Measurements from ENCODE around the gene DYNLRB1. TPM values are rescaled to one million over a fixed set of nuclear protein-coding genes. Genes with fewer than 3 reads are reported as not detected.

DYNLRB1 gene
- 100 to 1,000 TPM in 3 of 4 donors, 10 to 100 TPM in 1; 77.6 to 181 (median 135) TPM for total RNA-seq

- TF ChIP-seq POLR2A (IDR thresholded peaks at IDR 0.05): peak; percentile 76 to 82
- TF ChIP-seq, protein P1, sequence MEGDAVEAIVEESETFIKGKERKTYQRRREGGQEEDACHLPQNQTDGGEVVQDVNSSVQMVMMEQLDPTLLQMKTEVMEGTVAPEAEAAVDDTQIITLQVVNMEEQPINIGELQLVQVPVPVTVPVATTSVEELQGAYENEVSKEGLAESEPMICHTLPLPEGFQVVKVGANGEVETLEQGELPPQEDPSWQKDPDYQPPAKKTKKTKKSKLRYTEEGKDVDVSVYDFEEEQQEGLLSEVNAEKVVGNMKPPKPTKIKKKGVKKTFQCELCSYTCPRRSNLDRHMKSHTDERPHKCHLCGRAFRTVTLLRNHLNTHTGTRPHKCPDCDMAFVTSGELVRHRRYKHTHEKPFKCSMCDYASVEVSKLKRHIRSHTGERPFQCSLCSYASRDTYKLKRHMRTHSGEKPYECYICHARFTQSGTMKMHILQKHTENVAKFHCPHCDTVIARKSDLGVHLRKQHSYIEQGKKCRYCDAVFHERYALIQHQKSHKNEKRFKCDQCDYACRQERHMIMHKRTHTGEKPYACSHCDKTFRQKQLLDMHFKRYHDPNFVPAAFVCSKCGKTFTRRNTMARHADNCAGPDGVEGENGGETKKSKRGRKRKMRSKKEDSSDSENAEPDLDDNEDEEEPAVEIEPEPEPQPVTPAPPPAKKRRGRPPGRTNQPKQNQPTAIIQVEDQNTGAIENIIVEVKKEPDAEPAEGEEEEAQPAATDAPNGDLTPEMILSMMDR (IDR thresholded peaks at IDR 0.05): no peak
- DNase-seq: peak; percentile 94 to 98 (median 96)
- Histone ChIP-seq H3K36me3 (peaks cover 0 to 17% (median 0%) of the 10 kb centered on the region in 3 donors), H3K27ac (peak within 1 kb of the TSS; percentile 85 to 93 (median 90)), H3K9me3 (no peaks in the 10 kb centered on the region), H3K27me3 (no peaks in the 10 kb centered on the region), H3K4me1 (peaks cover 0 to 25% (median 2%) of the 10 kb centered on the region in 4 donors), H3K4me3 (peak within 1 kb of the TSS; percentile 59 to 81 (median 74))
These were observed at the start of gene DYNLRB1 for GRCh38 chr20:34516247-34517113. Gene DYNLRB1 (plus strand): TSS chr20:34516422. CDS start chr20:34516459, 37 bp downstream.

DNA sequence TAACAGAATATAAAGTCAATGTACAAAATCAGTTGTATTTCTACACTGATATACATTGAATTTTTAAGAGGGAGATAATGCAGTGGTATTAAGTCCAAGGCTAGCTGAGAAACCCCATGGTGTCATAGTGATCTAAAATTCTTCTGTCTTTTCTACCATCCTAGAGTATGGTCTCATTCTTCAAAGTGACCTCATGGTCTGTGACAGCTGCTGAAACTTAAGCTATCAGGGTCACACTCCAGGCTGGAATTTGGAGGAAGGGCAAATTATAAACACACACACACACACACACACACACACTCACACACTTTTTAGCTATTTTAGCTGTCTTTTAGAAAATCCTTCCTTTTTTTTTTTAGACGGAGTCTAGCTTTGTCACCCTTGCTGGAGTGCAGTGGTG is 47.3 kb upstream of the DYNLRB1 start:
- Histone ChIP-seq H3K27ac (no peak overlapping the region), H3K4me3 (no peak overlapping the region), H3K9me3 (no peaks in the 10 kb centered on the region), H3K36me3 (peaks cover 0 to 67% (median 0%) of the 10 kb centered on the region in 3 donors), H3K27me3 (no peaks in the 10 kb centered on the region), H3K4me1 (no peaks in the 10 kb centered on the region)
- TF ChIP-seq, protein P1 (IDR thresholded peaks at IDR 0.05): no peak
- no peak for TF ChIP-seq POLR2A (IDR thresholded peaks at IDR 0.05)
- DNase-seq: no peak

DNA sequence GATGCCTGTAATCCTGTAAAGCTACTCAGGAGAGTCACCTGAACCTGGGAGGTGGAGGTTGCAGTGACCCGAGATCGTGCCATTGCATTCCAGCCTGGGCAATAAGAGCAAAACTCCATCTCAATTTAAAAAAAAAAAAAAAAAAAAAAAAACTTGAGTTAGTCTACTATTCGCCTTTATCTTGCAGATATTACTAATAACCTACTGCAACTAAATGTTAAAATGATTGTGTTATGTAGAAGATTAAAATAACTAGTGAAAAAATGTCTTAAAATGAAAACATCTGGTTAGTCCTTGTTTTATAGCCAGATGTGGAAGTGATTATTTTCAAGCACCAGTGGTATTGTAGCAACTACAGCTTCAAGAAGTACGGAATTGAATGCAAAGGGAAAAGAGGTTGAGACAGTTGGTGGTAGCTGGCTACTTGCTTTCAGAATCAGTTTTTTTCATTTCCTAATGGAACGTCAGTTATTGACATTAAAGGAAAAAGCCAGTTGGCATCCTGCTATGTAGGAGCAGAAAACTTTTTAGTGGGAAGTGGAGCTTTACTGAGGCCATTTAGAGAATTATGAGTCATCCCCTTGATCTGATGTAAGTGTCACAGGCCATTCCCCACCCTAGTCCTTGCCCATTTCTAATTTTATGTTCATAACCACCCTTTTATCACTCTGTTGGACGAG is 43.8 kb upstream of the DYNLRB1 start:
- no peaks in the 10 kb centered on the region for H3K27me3 ChIP-seq
- no peak for TF ChIP-seq POLR2A (IDR thresholded peaks at IDR 0.05)
- TF ChIP-seq, protein P1 (IDR thresholded peaks at IDR 0.05): no peak
- no peak for DNase-seq
- H3K4me3 ChIP-seq: no peak overlapping the region
- H3K27ac ChIP-seq: no peak overlapping the region
- H3K9me3 ChIP-seq: no peaks in the 10 kb centered on the region
- H3K4me1 ChIP-seq: no peaks in the 10 kb centered on the region
- H3K36me3 ChIP-seq: peaks cover 0 to 45% (median 0%) of the 10 kb centered on the region in 3 donors

DNA sequence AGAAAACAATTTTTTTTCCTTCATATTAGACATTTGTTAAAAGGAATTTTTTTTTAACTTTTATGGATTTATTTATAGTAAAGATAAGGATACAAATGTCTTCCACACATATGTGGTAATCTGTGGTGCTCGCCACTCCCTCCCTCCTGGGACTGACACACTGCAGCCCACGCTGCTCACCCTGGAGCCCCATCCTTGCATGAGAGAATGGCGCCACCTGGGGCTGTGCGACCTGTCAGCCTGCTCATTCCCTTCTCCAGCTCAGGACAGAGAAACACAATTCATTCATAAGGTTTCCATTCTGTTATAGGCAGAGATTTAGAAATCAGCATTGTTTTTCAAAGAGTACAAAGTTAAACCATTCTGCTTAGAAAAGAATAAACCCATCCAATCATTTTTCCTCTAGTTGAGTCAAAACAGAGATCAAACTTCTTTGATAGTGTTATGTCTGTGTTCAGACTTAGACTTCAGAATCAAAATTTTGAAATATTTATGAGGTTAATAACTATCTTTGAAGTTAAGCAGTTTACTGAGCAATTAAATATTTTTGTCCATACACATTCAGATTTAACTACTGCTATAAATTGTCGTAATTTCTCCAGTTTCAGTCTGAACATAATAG is 42.8 kb upstream of the DYNLRB1 start:
- Histone ChIP-seq H3K36me3 (peaks cover 0 to 35% (median 0%) of the 10 kb centered on the region in 3 donors), H3K27ac (no peak overlapping the region), H3K4me3 (no peak overlapping the region), H3K4me1 (no peaks in the 10 kb centered on the region), H3K9me3 (no peaks in the 10 kb centered on the region), H3K27me3 (no peaks in the 10 kb centered on the region)
- TF ChIP-seq POLR2A (IDR thresholded peaks at IDR 0.05): no peak
- TF ChIP-seq, protein P1 (IDR thresholded peaks at IDR 0.05): peak in 3 of 6 experiments; percentile 28 to 40 (median 30)
- DNase-seq: peak in 2 of 3 donors; percentile 60 to 62

- Histone ChIP-seq H3K4me1 (no peaks in the 10 kb centered on the region), H3K36me3 (peaks cover 0 to 32% (median 3%) of the 10 kb centered on the region in 3 donors), H3K27me3 (no peaks in the 10 kb centered on the region), H3K4me3 (peak overlapping the region in 1 of 4 donors; percentile 9), H3K9me3 (no peaks in the 10 kb centered on the region), H3K27ac (no peak overlapping the region)
- peak; percentile 33 to 68 (median 67) for DNase-seq
- no peak for TF ChIP-seq POLR2A (IDR thresholded peaks at IDR 0.05)
- TF ChIP-seq, protein P1 (IDR thresholded peaks at IDR 0.05): peak; percentile 39 to 60 (median 54)
These were observed 40.1 kb upstream of the DYNLRB1 start for GRCh38 chr20:34475979-34476736.

Data from Peyer's patch (tissue), 4 donors.